ENCODE results near the gene SRGAP2B. TPM values are rescaled to one million over a fixed set of nuclear protein-coding genes. Genes with fewer than 3 reads are reported as not detected.
"Not testable (repeated sequence)": the region's sequence is repeated elsewhere in the genome, so short reads cannot be mapped to it uniquely, and the experiment has no call there.

The SRGAP2B gene
- total RNA-seq, 1 donor from 2014 or later, result 24.0 TPM

DNA sequence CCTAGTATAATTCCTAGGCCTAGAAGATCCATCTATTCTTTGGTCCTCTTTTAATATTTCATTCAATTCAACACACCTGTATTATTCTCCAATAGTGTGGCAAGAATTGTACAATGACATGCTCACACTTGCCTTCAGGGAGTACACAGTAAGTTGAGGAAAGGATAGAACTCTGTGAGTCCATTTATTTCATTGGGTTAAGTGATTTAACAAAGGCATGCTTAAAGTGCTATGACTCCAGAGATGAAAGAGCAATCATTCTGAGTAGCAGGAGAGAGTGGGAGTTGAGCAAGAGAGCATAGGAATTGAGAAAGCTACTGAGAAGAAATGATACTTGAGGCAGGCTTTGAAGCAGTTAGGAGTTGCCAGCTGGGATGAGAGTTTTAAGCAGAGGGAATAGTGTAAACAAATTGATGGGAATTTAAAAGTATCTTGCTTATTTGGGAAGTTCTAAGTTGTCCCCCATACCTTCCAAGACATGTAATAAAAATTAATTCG is 19.5 kb upstream of the SRGAP2B start:
- FAIRE-seq; DNase-seq (ENCODE audit: low read depth); H3K27me3 ChIP-seq (ENCODE audit: control insufficient read depth, insufficient read depth, low read length); H3K36me3 ChIP-seq (ENCODE audit: control insufficient read depth, insufficient read depth, low read length); H3K4me3 ChIP-seq (ENCODE audit: low read depth, low read length): not testable (repeated sequence)

DNA sequence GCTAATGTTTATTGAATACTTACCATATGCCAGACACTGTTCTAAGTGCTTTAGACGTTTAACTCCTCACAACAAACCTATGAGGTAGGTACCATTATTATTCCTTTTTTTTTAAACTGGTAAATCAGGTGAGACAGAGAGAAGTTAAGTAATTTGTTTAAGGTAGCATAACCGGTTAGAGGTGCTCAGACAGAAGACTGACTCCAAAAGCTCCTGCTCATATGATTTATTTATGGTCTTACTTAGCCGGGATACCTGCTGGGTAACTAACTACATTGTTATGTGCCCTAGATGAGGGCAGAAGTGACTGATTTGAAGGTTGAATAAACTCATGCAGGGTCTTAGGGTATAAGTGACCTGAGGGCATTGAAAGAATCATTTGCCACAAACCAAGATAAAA is 17.6 kb upstream of the SRGAP2B start:
- not testable (repeated sequence) for DNase-seq (ENCODE audit: low read depth); H3K4me3 ChIP-seq (ENCODE audit: low read depth, low read length); FAIRE-seq; H3K36me3 ChIP-seq (ENCODE audit: control insufficient read depth, insufficient read depth, low read length); H3K27me3 ChIP-seq (ENCODE audit: control insufficient read depth, insufficient read depth, low read length)

DNA sequence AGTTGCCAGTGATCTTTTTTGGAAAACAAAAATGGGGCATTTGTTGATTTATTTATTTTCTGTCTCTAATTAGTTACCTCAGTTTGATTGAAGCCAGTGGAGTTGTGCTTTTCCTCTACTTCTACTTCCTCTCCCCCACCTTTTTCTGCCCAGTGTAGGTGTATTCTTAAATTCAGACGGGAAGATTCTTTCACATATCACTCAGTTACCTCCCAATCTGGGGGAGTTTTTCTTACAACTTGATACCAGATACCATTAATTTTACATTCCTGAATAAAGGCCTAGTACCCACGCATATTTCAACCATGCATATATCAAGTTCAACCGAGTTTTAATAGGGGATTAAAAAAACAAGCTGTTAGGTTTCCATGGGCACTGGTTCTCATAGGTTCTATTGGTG is 16.5 kb upstream of the SRGAP2B start:
- not testable (repeated sequence) for H3K4me3 ChIP-seq (ENCODE audit: low read depth, low read length); DNase-seq (ENCODE audit: low read depth); FAIRE-seq; H3K36me3 ChIP-seq (ENCODE audit: control insufficient read depth, insufficient read depth, low read length); H3K27me3 ChIP-seq (ENCODE audit: control insufficient read depth, insufficient read depth, low read length)

DNA sequence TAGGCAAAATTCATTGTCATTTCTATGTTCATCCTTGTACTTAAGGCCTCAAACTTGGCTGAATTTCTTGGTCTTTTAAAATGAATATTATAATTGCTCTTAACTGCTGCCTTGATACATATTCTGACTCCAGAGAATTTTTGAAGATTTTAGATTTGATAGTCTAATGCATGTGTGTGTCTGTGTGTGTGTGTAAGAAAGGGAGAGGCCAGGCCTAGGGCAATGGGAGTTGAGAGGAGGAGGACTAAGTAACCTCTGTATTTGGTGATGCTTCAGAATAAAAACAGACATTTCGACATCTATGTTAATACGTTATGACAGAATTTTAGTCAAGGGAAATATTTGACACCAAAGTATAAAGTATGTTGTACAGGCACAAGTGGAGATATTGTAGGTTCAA is 8.2 kb upstream of the SRGAP2B start:
- DNase-seq (ENCODE audit: low read depth); FAIRE-seq; H3K27me3 ChIP-seq (ENCODE audit: control insufficient read depth, insufficient read depth, low read length); H3K36me3 ChIP-seq (ENCODE audit: control insufficient read depth, insufficient read depth, low read length); H3K4me3 ChIP-seq (ENCODE audit: low read depth, low read length): not testable (repeated sequence)

DNA sequence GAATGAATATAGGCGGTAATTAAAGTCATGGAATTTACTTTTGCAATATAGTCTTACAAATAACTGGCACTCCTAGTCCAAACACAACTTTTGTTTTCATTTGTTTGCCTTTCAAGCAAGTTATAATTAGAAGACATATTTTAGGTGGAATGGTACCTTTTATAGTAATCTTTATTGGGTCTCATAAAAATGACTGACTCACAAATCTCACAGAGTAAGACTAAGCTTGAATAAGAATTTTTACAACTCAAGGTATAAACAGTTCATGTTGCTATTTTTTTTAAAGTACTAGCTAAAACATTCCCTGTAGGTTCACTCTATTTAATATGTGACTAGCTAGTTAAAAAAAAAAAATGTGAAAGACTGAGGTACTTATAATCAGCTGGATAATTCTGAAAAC is 6.6 kb upstream of the SRGAP2B start:
- DNase-seq (ENCODE audit: low read depth); FAIRE-seq; H3K27me3 ChIP-seq (ENCODE audit: control insufficient read depth, insufficient read depth, low read length); H3K36me3 ChIP-seq (ENCODE audit: control insufficient read depth, insufficient read depth, low read length); H3K4me3 ChIP-seq (ENCODE audit: low read depth, low read length): not testable (repeated sequence)

DNA sequence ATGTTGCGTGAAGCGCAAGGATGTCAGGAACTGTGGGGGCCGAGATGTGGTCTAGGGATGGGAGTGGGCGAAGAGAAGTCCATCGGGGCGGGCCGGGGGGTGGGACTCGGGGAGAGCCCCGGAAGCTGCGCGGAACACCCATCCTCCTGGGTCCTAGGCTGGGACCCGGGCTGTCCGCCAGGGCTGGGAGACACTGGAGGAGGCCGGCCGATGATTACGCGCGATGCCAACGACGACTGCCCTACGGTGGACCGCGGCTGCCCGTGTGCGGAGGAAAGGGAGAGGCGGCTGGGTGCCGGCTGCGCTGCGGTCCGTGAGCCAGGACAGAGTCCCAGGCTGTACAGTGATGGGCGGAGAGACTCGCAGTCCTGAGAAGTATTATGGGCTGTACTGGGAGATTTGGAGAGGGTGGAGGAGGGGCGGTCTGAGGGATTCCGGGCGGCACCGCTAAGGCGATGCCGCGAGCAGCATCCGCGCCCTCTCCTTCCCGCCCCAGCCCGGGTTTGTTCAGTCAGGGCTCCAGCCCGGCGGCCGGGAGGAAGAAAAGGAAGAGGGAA is 395 bp downstream of the SRGAP2B start:
- FAIRE-seq; H3K4me3 ChIP-seq (ENCODE audit: low read depth, low read length); H3K27me3 ChIP-seq (ENCODE audit: control insufficient read depth, insufficient read depth, low read length); DNase-seq (ENCODE audit: low read depth); H3K36me3 ChIP-seq (ENCODE audit: control insufficient read depth, insufficient read depth, low read length): not testable (repeated sequence)

DNA sequence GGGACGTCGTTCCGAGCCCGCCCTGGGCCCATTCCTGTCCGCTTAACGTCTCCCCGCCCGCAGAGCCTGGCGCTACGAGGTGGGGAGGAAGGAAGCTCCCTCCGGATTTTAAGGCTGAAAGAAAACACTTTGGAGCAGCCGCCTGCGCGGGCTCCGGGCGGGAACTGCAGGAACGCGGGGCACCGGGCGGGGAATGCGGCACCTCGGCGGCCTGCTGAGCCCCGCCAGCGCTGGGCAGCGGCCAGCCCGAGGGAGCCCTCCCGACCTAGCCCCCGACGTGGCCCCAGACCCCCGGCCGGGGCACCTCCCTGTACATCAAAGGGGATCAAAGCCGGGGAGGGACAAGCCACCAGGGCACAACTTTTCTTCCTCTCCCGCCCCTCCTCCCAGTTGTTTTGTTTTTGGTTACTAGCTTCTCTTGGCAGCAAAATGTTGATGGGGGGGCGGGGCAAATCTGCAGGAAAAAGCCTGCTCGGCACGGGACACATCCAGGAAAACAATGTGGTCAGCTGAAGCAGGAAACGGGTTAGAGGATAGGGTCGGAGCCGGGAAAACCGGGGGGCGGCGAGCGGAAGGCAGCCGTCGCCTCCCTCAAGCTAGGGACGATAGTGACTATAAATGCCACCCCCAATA is 1.5 kb downstream of the SRGAP2B start:
- not testable (repeated sequence) for H3K27me3 ChIP-seq (ENCODE audit: control insufficient read depth, insufficient read depth, low read length); FAIRE-seq; H3K36me3 ChIP-seq (ENCODE audit: control insufficient read depth, insufficient read depth, low read length); DNase-seq (ENCODE audit: low read depth)
- peak overlapping the region; percentile 22 for H3K4me3 ChIP-seq (ENCODE audit: low read depth, low read length)

DNA sequence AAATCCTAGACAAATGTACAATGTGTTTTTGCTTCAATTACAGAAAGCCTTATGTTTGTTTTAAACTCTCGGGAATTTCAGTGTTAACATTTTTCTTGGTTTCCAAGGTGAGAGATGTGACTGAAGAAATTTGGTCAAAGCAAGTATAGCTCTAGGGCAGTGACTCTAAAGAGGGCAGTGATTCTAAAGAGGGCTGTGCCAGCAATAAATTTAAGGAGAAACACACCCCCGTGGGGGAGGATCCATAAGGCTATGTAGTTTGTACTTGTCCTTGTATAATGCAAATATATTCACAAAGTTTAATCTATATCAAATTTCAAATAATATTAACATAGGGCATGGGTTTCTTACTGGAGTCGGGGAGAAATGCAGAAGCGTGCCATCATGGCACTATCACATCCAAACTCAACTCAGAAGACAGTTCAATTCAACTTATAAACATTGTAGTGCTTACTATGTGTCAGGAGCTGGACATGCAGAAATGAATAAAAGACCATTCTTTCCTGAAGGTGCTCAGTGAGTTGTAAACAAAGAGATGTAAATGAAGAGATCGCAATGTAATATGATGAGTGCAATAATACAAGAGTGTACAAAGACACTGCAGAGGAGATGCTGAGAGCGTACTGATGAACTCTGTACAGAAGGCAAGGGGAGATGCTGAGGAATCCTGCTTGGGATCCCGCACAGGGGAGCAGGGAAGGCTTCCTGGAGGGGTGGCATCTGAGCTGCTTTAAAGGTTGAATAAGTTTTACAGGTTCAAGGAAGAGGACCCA is 12.5 kb downstream of the SRGAP2B start:
- not testable (repeated sequence) for H3K27me3 ChIP-seq (ENCODE audit: control insufficient read depth, insufficient read depth, low read length); DNase-seq (ENCODE audit: low read depth); H3K4me3 ChIP-seq (ENCODE audit: low read depth, low read length); H3K36me3 ChIP-seq (ENCODE audit: control insufficient read depth, insufficient read depth, low read length); FAIRE-seq

DNA sequence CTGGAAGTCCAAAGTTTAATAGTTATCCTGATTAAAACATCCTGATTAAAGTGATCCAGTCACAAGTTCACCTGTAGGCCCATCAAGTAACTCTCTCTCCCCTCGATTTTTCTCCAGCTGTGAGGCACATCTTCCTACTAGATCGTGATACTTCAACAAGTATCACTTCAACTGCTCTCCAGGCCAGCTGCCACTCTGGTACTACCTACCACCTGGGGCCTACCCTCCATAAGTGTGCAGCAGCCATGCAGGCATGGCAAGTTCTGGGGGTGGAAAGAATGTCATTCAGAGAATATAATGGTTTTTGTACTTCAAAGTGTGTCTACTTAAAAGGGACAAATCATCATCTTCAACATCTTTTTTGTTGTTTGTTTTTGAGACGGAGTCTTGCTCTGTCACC is 14.9 kb downstream of the SRGAP2B start:
- H3K27me3 ChIP-seq (ENCODE audit: control insufficient read depth, insufficient read depth, low read length); H3K36me3 ChIP-seq (ENCODE audit: control insufficient read depth, insufficient read depth, low read length); FAIRE-seq; DNase-seq (ENCODE audit: low read depth); H3K4me3 ChIP-seq (ENCODE audit: low read depth, low read length): not testable (repeated sequence)

DNA sequence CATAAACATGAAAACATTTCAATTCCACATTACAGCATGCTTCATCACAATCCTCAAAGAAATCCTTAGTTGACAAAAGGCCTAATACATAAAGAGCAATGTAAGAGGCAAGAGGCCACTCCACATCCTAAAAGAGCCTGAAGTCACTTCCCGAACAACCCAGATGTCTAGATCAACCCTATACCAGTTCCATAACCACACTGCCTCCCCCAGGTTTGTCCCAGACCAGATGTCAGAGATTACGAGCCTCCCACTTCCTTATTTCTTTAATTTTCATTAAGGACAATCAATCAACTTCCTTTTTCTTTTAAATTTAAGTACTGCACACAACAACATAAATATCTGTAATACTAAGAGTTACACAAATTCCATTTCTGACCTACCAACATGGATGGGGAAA is 15.4 kb downstream of the SRGAP2B start:
- not testable (repeated sequence) for FAIRE-seq; H3K27me3 ChIP-seq (ENCODE audit: control insufficient read depth, insufficient read depth, low read length)

DNA sequence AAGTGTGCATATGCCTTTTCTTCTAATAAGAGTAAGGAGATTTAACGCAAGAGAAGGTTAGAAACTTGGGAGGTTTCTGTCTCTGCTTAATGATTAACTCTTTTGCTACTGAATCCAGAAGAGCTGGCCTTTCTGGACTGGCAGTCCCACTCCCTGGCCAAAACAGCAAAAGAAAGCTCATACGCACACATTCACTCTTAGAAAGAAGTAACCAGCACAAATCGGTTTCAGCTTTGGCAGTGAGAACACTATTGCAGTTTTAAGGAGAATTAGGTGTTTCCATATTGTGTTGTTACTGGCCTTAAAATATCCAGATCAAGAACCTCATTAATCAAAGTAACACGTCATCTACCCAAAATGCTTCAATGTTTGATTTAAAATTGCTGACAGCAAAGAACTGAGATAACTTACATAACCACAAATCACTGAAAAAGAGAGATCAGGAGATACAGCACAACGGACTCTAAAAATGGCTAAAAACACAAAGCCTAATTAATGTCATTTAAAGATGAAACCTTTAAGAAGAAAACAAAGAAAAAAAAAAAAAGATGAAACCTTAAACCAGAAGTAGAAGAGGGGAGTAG is 16.2 kb downstream of the SRGAP2B start:
- H3K36me3 ChIP-seq (ENCODE audit: control insufficient read depth, insufficient read depth, low read length); H3K27me3 ChIP-seq (ENCODE audit: control insufficient read depth, insufficient read depth, low read length); DNase-seq (ENCODE audit: low read depth); H3K4me3 ChIP-seq (ENCODE audit: low read depth, low read length); FAIRE-seq: not testable (repeated sequence)

More for the DNA sequence above, 15.4 kb downstream of the SRGAP2B start:
- not testable (repeated sequence) for H3K36me3 ChIP-seq (ENCODE audit: control insufficient read depth, insufficient read depth, low read length); DNase-seq (ENCODE audit: low read depth); H3K4me3 ChIP-seq (ENCODE audit: low read depth, low read length)

DNA sequence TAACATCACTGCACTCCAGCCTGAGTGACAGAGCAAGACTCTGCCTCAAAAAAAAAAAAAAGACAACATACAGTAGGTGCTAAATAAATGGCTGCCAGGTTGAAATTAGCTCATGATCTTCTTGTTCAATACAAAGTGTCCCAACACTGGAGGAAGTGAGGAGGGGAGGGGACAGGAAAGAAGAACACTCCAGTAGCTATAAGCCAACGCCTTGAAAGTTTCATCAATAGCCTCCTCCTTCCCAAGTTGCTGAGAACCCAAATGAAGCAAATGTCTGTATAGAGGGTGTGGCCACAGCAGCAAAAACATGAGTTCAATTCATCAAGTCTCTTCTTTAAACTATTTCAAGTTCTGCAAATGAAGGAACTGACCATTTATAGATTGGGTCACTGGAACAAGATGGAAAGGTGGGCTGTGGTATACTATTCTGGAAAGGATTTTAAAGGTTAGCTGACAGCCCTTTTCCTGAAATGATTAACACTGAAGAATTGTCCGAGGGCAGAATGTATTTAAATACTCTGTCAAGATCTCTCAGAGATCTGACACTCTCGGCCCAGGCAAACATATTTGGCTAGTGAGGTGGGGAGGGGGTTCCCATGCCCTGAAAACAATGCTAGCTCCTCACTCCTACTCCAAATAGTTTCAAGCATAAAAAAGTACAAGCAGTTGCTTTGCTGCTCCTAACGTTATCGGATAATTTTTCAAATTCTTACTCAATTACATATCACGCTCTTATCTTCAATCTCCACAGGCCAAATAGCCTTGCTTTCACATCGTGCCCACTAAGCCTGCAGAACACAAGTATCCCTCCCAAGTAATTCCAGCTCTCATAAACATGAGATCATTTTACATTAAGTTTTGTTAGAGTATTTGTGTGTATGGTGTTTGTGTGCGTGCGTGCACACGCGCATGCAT is 17.0 kb downstream of the SRGAP2B start:
- not testable (repeated sequence) for H3K4me3 ChIP-seq (ENCODE audit: low read depth, low read length); FAIRE-seq; H3K36me3 ChIP-seq (ENCODE audit: control insufficient read depth, insufficient read depth, low read length); H3K27me3 ChIP-seq (ENCODE audit: control insufficient read depth, insufficient read depth, low read length); DNase-seq (ENCODE audit: low read depth)

DNA sequence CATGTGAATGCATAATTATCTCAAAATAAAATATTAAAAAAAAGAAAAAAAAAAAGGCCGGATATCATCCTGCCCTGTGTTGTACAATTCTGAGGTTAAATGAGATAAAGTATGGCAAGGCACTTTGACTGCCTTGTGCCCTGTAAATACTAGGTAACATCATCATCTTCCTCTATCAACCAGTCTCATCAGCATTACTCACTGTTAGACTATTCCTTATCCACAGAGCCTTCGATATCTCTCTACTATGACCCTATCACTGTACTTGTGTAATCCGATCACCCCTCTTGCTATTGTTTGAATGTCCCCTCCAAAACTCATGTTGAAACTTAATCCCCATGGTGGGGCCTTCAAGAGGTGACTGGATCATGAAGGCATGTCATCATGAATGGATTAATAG is 18.3 kb downstream of the SRGAP2B start:
- H3K4me3 ChIP-seq (ENCODE audit: low read depth, low read length); FAIRE-seq: not testable (repeated sequence)

More for the DNA sequence above, 18.3 kb downstream of the SRGAP2B start:
- not testable (repeated sequence) for DNase-seq (ENCODE audit: low read depth); H3K36me3 ChIP-seq (ENCODE audit: control insufficient read depth, insufficient read depth, low read length); H3K27me3 ChIP-seq (ENCODE audit: control insufficient read depth, insufficient read depth, low read length)
